ENCODE results near the gene FBRS.
A peak's percentile ranks its signal among the peaks of the same experiment; 100 is the strongest.

The FBRS gene

GRCh38 chr16:30654856-30655255, 3.4 kb upstream of the FBRS start:
- H3K36me3 Mint-ChIP-seq (ENCODE audit: low read depth), result peaks cover 79% of the 10 kb centered on the region
- no peak overlapping the region for H3K4me3 Mint-ChIP-seq
- peak overlapping the region; percentile 95 for H3K27ac Mint-ChIP-seq
- DNase-seq, result no peak
- peaks cover 42% of the 10 kb centered on the region for H3K4me1 Mint-ChIP-seq (ENCODE audit: low read depth)
- H3K9me3 Mint-ChIP-seq, result no peaks in the 10 kb centered on the region
- H3K27me3 Mint-ChIP-seq, result no peaks in the 10 kb centered on the region

- Mint-ChIP-seq H3K27ac (peak overlapping the region; percentile 95), H3K4me3 (no peak overlapping the region), H3K9me3 (no peaks in the 10 kb centered on the region), H3K4me1 (ENCODE audit: low read depth) (peaks cover 41% of the 10 kb centered on the region), H3K36me3 (ENCODE audit: low read depth) (peaks cover 82% of the 10 kb centered on the region), H3K27me3 (no peaks in the 10 kb centered on the region)
- no peak for DNase-seq
These were observed 2.4 kb upstream of the FBRS start for GRCh38 chr16:30655815-30656347.

GRCh38 chr16:30656388-30656787, 1.8 kb upstream of the FBRS start:
- no peaks in the 10 kb centered on the region for H3K27me3 Mint-ChIP-seq
- H3K4me1 Mint-ChIP-seq (ENCODE audit: low read depth), result peaks cover 45% of the 10 kb centered on the region
- H3K9me3 Mint-ChIP-seq, result no peaks in the 10 kb centered on the region
- peaks cover 83% of the 10 kb centered on the region for H3K36me3 Mint-ChIP-seq (ENCODE audit: low read depth)
- peak overlapping the region; percentile 95 for H3K27ac Mint-ChIP-seq
- H3K4me3 Mint-ChIP-seq, result no peak overlapping the region
- no peak for DNase-seq

GRCh38 chr16:30656974-30657865, 1.0 kb upstream of the FBRS start:
- peaks cover 84% of the 10 kb centered on the region for H3K36me3 Mint-ChIP-seq (ENCODE audit: low read depth)
- peak overlapping the region; percentile 82 for H3K4me3 Mint-ChIP-seq
- peaks cover 48% of the 10 kb centered on the region for H3K4me1 Mint-ChIP-seq (ENCODE audit: low read depth)

GRCh38 chr16:30658731-30659506, 688 bp downstream of the FBRS start:
- peak overlapping the region; percentile 92 for H3K4me3 Mint-ChIP-seq
- peaks cover 85% of the 10 kb centered on the region for H3K36me3 Mint-ChIP-seq (ENCODE audit: low read depth)
- no peaks in the 10 kb centered on the region for H3K27me3 Mint-ChIP-seq
- DNase-seq, result peak; percentile 86
- peaks cover 55% of the 10 kb centered on the region for H3K4me1 Mint-ChIP-seq (ENCODE audit: low read depth)
- H3K27ac Mint-ChIP-seq, result peak overlapping the region; percentile 100
- H3K9me3 Mint-ChIP-seq, result no peaks in the 10 kb centered on the region

More at GRCh38 chr16:30656974-30657865, 1.0 kb upstream of the FBRS start:
- Mint-ChIP-seq H3K27ac (peak overlapping the region; percentile 95), H3K9me3 (no peaks in the 10 kb centered on the region), H3K27me3 (no peaks in the 10 kb centered on the region)
- no peak for DNase-seq

- peak overlapping the region; percentile 98 for H3K4me3 Mint-ChIP-seq
- peak; percentile 74 for DNase-seq
- H3K27ac Mint-ChIP-seq, result peak overlapping the region; percentile 99
- no peaks in the 10 kb centered on the region for H3K9me3 Mint-ChIP-seq
- H3K36me3 Mint-ChIP-seq (ENCODE audit: low read depth), result peaks cover 83% of the 10 kb centered on the region
- H3K27me3 Mint-ChIP-seq, result no peaks in the 10 kb centered on the region
- peaks cover 55% of the 10 kb centered on the region for H3K4me1 Mint-ChIP-seq (ENCODE audit: low read depth)
These were observed 1.5 kb downstream of the FBRS start for GRCh38 chr16:30659507-30660423.

- H3K9me3 Mint-ChIP-seq, result no peaks in the 10 kb centered on the region
- H3K4me1 Mint-ChIP-seq (ENCODE audit: low read depth), result peaks cover 55% of the 10 kb centered on the region
These were observed 2.4 kb downstream of the FBRS start for GRCh38 chr16:30660424-30661261.

GRCh38 chr16:30662449-30662848, 4.2 kb downstream of the FBRS start:
- Mint-ChIP-seq H3K27ac (peak overlapping the region; percentile 99), H3K4me3 (peak overlapping the region; percentile 98)

More at GRCh38 chr16:30660424-30661261, 2.4 kb downstream of the FBRS start:
- no peaks in the 10 kb centered on the region for H3K27me3 Mint-ChIP-seq
- H3K27ac Mint-ChIP-seq, result peak overlapping the region; percentile 99
- H3K36me3 Mint-ChIP-seq (ENCODE audit: low read depth), result peaks cover 83% of the 10 kb centered on the region
- peak overlapping the region; percentile 98 for H3K4me3 Mint-ChIP-seq
- DNase-seq, result peak; percentile 79

GRCh38 chr16:30663038-30663437, 4.8 kb downstream of the FBRS start:
- peak overlapping the region; percentile 98 for H3K4me3 Mint-ChIP-seq
- H3K36me3 Mint-ChIP-seq (ENCODE audit: low read depth), result peaks cover 87% of the 10 kb centered on the region
- no peaks in the 10 kb centered on the region for H3K9me3 Mint-ChIP-seq
- no peaks in the 10 kb centered on the region for H3K27me3 Mint-ChIP-seq
- peaks cover 37% of the 10 kb centered on the region for H3K4me1 Mint-ChIP-seq (ENCODE audit: low read depth)
- no peak for DNase-seq
- peak overlapping the region; percentile 99 for H3K27ac Mint-ChIP-seq

More at GRCh38 chr16:30662449-30662848, 4.2 kb downstream of the FBRS start:
- Mint-ChIP-seq H3K4me1 (ENCODE audit: low read depth) (peaks cover 39% of the 10 kb centered on the region), H3K9me3 (no peaks in the 10 kb centered on the region), H3K27me3 (no peaks in the 10 kb centered on the region), H3K36me3 (ENCODE audit: low read depth) (peaks cover 83% of the 10 kb centered on the region)
- no peak for DNase-seq

GRCh38 chr16:30663820-30664219, 5.6 kb downstream of the FBRS start:
- Mint-ChIP-seq H3K4me1 (ENCODE audit: low read depth) (peaks cover 37% of the 10 kb centered on the region), H3K27ac (peak overlapping the region; percentile 99), H3K9me3 (no peaks in the 10 kb centered on the region), H3K36me3 (ENCODE audit: low read depth) (peaks cover 86% of the 10 kb centered on the region), H3K27me3 (no peaks in the 10 kb centered on the region), H3K4me3 (peak overlapping the region; percentile 98)
- no peak for DNase-seq

GRCh38 chr16:30664616-30665109, 6.4 kb downstream of the FBRS start:
- DNase-seq, result no peak
- H3K4me3 Mint-ChIP-seq, result no peak overlapping the region
- no peaks in the 10 kb centered on the region for H3K27me3 Mint-ChIP-seq
- H3K27ac Mint-ChIP-seq, result peak overlapping the region; percentile 76
- H3K4me1 Mint-ChIP-seq (ENCODE audit: low read depth), result peaks cover 37% of the 10 kb centered on the region
- peaks cover 89% of the 10 kb centered on the region for H3K36me3 Mint-ChIP-seq (ENCODE audit: low read depth)
- H3K9me3 Mint-ChIP-seq, result no peaks in the 10 kb centered on the region

- Mint-ChIP-seq H3K9me3 (no peaks in the 10 kb centered on the region), H3K27me3 (no peaks in the 10 kb centered on the region), H3K36me3 (ENCODE audit: low read depth) (peaks cover 90% of the 10 kb centered on the region), H3K4me3 (no peak overlapping the region), H3K27ac (peak overlapping the region; percentile 76), H3K4me1 (ENCODE audit: low read depth) (peaks cover 37% of the 10 kb centered on the region)
- no peak for DNase-seq
These were observed 7.1 kb downstream of the FBRS start for GRCh38 chr16:30665155-30665829.

All from activated T-cell treated with anti-CD3 and anti-CD28 coated beads, Interleukin-2, amount 50 U/mL, for 24 hours (primary cell).